Measurements from ENCODE around the gene TGFBR1. TPM values are rescaled to one million over a fixed set of nuclear protein-coding genes. Genes with fewer than 3 reads are reported as not detected.

TGFBR1 gene
- total and polyA plus RNA-seq, 8 donors = 34.6 to 74.1 (median 41.3) TPM

DNA sequence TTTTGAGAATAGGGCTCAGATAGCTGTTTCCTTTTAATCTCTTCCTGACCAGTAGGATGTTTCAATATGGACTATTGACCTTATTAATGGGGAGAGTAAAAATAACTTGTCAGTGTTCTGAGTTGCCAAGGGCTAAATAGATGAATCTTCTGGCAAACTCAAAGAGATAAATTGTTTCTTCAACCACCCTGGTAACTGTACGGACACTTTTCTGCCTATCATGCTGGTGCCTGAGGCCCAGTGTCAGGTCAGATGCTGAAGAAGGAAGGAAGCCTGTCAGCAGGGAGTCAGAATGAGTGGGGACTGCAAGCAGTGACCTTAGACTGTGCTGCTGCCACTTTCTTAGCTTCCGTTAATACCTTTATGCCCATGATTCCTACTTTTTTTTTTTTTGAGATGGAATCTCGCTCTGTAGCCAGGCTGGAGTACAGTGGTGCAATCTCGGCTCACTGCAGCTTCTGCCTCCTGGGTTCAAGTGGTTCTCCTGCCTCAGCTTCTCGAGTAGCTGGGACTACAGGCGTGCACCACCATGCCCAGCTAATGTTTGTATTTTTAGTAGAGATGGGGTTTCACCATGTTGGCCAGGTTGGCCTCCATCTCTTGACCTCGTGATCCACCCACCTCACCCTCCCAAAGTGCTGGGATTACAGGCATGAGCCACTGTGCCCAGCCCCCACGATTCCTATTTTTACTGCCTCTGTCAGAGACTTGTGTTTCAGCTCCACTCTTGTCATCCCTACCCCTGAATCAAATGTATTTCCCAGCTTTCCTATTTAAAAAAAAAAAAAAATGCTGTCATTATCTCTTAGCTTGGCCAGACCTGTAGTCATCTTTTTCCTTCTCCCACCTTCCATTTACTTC lies 33.7 kb downstream of the TGFBR1 start:
- ATAC-seq = no peak
- H3K4me3 ChIP-seq = no peak overlapping the region
- intact Hi-C loops (cut with DNase I) = loop anchor here in 1 of 2 donors (10.0 kb wide), 2 partner anchors 134 to 284 kb away; no protein-coding TSS in a partner anchor
- DNase-seq = no peak
- peaks cover 0 to 48% of the 10 kb centered on the region in 2 donors for H3K36me3 ChIP-seq
- peaks cover 0 to 50% of the 10 kb centered on the region in 2 donors for H3K4me1 ChIP-seq
- H3K27me3 ChIP-seq = no peaks in the 10 kb centered on the region
- no peaks in the 10 kb centered on the region for H3K9me3 ChIP-seq
- TF ChIP-seq CTCF (IDR thresholded peaks at IDR 0.05) = no peak
- H3K27ac ChIP-seq = no peak overlapping the region

- Histone ChIP-seq H3K27me3 (no peaks in the 10 kb centered on the region), H3K4me1 (peaks cover 0 to 46% of the 10 kb centered on the region in 2 donors), H3K9me3 (no peaks in the 10 kb centered on the region), H3K36me3 (peaks cover 0 to 61% of the 10 kb centered on the region in 2 donors), H3K27ac (no peak overlapping the region), H3K4me3 (no peak overlapping the region)
- DNase-seq = no peak
- intact Hi-C loops (cut with DNase I) = loop anchor here in 1 of 2 donors (10.0 kb wide), 2 partner anchors 135 to 285 kb away; no protein-coding TSS in a partner anchor
- ATAC-seq = no peak
- TF ChIP-seq CTCF (IDR thresholded peaks at IDR 0.05) = no peak
Observed at GRCh38 chr9:99139868-99140267, 35.0 kb downstream of the TGFBR1 start.

GRCh38 chr9:99140685-99141314 lies 35.9 kb downstream of the TGFBR1 start:
- peak in 2 of 4 donors; percentile 25 to 62 for DNase-seq
- H3K27ac ChIP-seq = no peak overlapping the region
- peak; percentile 54 to 72 for TF ChIP-seq CTCF (IDR thresholded peaks at IDR 0.05)
- H3K4me3 ChIP-seq = no peak overlapping the region
- peaks cover 0 to 70% of the 10 kb centered on the region in 2 donors for H3K36me3 ChIP-seq
- peak; percentile 86 for ATAC-seq
- H3K9me3 ChIP-seq = no peaks in the 10 kb centered on the region
- H3K4me1 ChIP-seq = peaks cover 0 to 38% of the 10 kb centered on the region in 2 donors
- intact Hi-C loops (cut with DNase I) = no loop called here
- no peaks in the 10 kb centered on the region for H3K27me3 ChIP-seq

GRCh38 chr9:99141849-99142248 lies 36.9 kb downstream of the TGFBR1 start:
- H3K27ac ChIP-seq = no peak overlapping the region
- intact Hi-C loops (cut with DNase I) = no loop called here
- peaks cover 0 to 28% of the 10 kb centered on the region in 2 donors for H3K4me1 ChIP-seq
- no peak for DNase-seq
- no peak overlapping the region for H3K4me3 ChIP-seq
- no peaks in the 10 kb centered on the region for H3K9me3 ChIP-seq
- TF ChIP-seq CTCF (IDR thresholded peaks at IDR 0.05) = no peak
- no peak for ATAC-seq
- peaks cover 0 to 80% of the 10 kb centered on the region in 2 donors for H3K36me3 ChIP-seq
- no peaks in the 10 kb centered on the region for H3K27me3 ChIP-seq

- intact Hi-C loops (cut with DNase I) = no loop called here
- Histone ChIP-seq H3K9me3 (no peaks in the 10 kb centered on the region), H3K36me3 (peaks cover 0 to 85% of the 10 kb centered on the region in 2 donors), H3K4me1 (peaks cover 0 to 24% of the 10 kb centered on the region in 2 donors), H3K27ac (no peak overlapping the region), H3K4me3 (no peak overlapping the region), H3K27me3 (no peaks in the 10 kb centered on the region)
- TF ChIP-seq CTCF (IDR thresholded peaks at IDR 0.05) = no peak
- DNase-seq (no peak), ATAC-seq (no peak)
Observed at GRCh38 chr9:99142275-99142674, 37.4 kb downstream of the TGFBR1 start.
